GM21367 (cell line): Measurements from ENCODE around the gene MED16.
"Not testable (repeated sequence)": the region's sequence is repeated elsewhere in the genome, so short reads cannot be mapped to it uniquely, and the experiment has no call there.

Source experiments
- ATAC-seq: cut with Tn5 transposase; IDR thresholded peaks from one replicate; pipeline ENCODE4 v1.9.1; 2021; ENCODE audit not compliant: unreplicated experiment

Gene MED16

GRCh38 chr19:858868-859843, 33.8 kb downstream of the MED16 start, which contains the start of gene CFD:
CFD (plus strand) TSS chr19:859664; CDS start chr19:859690, 26 bp downstream.
- ATAC-seq = no peak

GRCh38 chr19:858284-858683, 34.7 kb downstream of the MED16 start:
- no peak for ATAC-seq

- ATAC-seq = no peak
Observed at GRCh38 chr19:855566-856120, 37.3 kb downstream of the MED16 start.

GRCh38 chr19:855142-855541, 37.8 kb downstream of the MED16 start:
- ATAC-seq = no peak

GRCh38 chr19:854549-854948, 38.4 kb downstream of the MED16 start:
- ATAC-seq = no peak

- not testable (repeated sequence) for ATAC-seq
Observed at GRCh38 chr19:853614-854220, 39.3 kb downstream of the MED16 start.

GRCh38 chr19:853014-853585, 39.9 kb downstream of the MED16 start:
- no peak for ATAC-seq

- ATAC-seq = no peak
Observed at GRCh38 chr19:852136-853013, 40.6 kb downstream of the MED16 start, which contains the start of gene ELANE. ELANE (plus strand) TSS chr19:852303; CDS start chr19:852329, 26 bp downstream.

GRCh38 chr19:850979-851335, 42.0 kb downstream of the MED16 start:
- ATAC-seq = no peak

- ATAC-seq = no peak
Observed at GRCh38 chr19:850221-850978, 42.6 kb downstream of the MED16 start.

GRCh38 chr19:849195-849594, 43.8 kb downstream of the MED16 start:
- not testable (repeated sequence) for ATAC-seq

GRCh38 chr19:848386-848921, 44.5 kb downstream of the MED16 start:
- no peak for ATAC-seq

GRCh38 chr19:845707-846521, 47.1 kb downstream of the MED16 start:
- ATAC-seq = no peak

- ATAC-seq = no peak
Observed at GRCh38 chr19:844546-844971, 48.4 kb downstream of the MED16 start.

- ATAC-seq = no peak
Observed at GRCh38 chr19:843836-844545, 49.0 kb downstream of the MED16 start.

GRCh38 chr19:843180-843835, 49.7 kb downstream of the MED16 start:
- no peak for ATAC-seq

- not testable (repeated sequence) for ATAC-seq
Observed at GRCh38 chr19:842802-843179, 50.2 kb downstream of the MED16 start.
